A673 (cell line): ENCODE measurements around the gene VPS72.

ENCODE experiments used
- CTCF ChIP-seq: fragments of 300-800, 200-600 bp; sonication (generic); conservative IDR thresholded peaks from 2 replicates; pipeline ENCODE4 v1.5.1; 2017; ENCODE audit warnings: low read depth, mild to moderate bottlenecking, antibody characterized with exemption, low read length, moderate library complexity, mixed read lengths
- EZH2 ChIP-seq: fragments of 200-600 bp; sonication (generic); IDR thresholded peaks from 2 replicates; pipeline ENCODE4 v1.6.1; 2017; ENCODE audit warnings: borderline replicate concordance, low read depth, mild to moderate bottlenecking, mixed read lengths, antibody characterized with exemption, low read length; ENCODE audit not compliant: poor library complexity, severe bottlenecking

DNA sequence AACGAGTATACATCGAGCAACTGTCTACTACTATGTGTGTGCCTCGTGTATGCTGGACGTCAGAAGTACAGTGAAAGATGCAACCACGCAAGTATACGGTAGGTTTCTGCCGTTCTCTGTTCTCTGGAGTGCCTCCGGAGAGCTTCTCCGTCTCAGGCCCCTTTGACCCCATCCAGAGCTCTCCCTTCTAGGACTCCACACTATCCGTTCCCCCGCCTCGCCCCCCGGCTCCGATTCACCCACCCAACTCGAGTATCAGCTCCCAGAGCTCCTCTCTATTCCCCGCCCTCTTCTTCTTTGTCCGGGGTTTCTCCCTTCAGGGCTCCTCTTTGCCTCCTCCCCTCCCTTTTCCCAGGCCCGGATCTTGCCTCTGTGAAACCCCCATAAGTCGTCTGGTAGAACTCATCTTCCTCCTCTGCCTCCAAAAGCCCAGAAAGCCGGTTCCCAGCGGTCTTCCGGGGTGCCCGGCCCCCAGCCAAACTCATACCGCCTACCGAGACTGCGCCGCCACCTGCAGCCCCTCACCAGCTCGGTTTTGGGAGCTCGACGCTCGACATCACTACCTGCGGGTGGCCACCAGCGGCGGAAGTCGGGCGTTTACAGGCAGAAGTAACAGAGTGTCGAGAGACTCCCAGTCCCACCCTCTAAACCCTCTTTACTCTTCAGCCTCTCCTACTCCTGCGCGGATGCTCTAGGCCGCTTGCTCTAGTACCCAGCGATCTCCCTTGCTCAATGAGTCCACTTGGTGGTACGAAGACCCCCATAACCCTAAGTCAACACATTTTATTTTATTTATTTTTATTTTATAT, at the start of gene VPS72:
- TF ChIP-seq CTCF, result no peak
- TF ChIP-seq EZH2, result no peak
